Muscle layer of duodenum (tissue), 2 donors: ENCODE results near the gene CLMP.

Experiments
- H3K27ac ChIP-seq: one replicate; pipeline ENCODE4 v1.7.0; 2013; ENCODE audit warnings: mild to moderate bottlenecking, low read length
- H3K27me3 ChIP-seq: one replicate; pipeline ENCODE4 v1.7.0; 2013; ENCODE audit warnings: low read depth, mild to moderate bottlenecking, control low read depth, low read length
- H3K36me3 ChIP-seq, 2 donors: one replicate each; pipeline ENCODE4 v1.7.0; 2013; ENCODE audit warnings: low read length in 2 of 2, control low read depth in 1 of 2, mild to moderate bottlenecking in 1 of 2; ENCODE audit not compliant: insufficient read depth in 2 of 2, control insufficient read depth in 1 of 2
- H3K4me1 ChIP-seq, 2 donors: one replicate each; pipeline ENCODE4 v1.7.0; 2013; ENCODE audit warnings: low read length in 2 of 2, mild to moderate bottlenecking in 2 of 2, control low read depth in 1 of 2, moderate library complexity in 1 of 2; ENCODE audit not compliant: insufficient read depth in 2 of 2, control insufficient read depth in 1 of 2
- H3K4me3 ChIP-seq, 2 donors: one replicate each; pipeline ENCODE4 v1.7.0; 2013; ENCODE audit warnings: low read length in 2 of 2, low read depth in 1 of 2, mild to moderate bottlenecking in 1 of 2
- H3K9me3 ChIP-seq, 2 donors: one replicate each; pipeline ENCODE4 v1.7.0; 2013; ENCODE audit warnings: low read length in 2 of 2, control low read depth in 1 of 2, mild to moderate bottlenecking in 1 of 2; ENCODE audit not compliant: control insufficient read depth in 1 of 2
- donor health status: healthy.

Gene CLMP

GRCh38 chr11:123231777-123232176, 36.7 kb upstream of the CLMP start:
- no peaks in the 10 kb centered on the region for H3K27me3 ChIP-seq
- H3K4me3 ChIP-seq = no peak overlapping the region
- H3K36me3 ChIP-seq = no peaks in the 10 kb centered on the region
- H3K27ac ChIP-seq = peak overlapping the region; percentile 29
- H3K9me3 ChIP-seq = no peaks in the 10 kb centered on the region
- peaks cover 12 to 36% of the 10 kb centered on the region in 2 donors for H3K4me1 ChIP-seq

GRCh38 chr11:123231256-123231655, 36.2 kb upstream of the CLMP start:
- H3K36me3 ChIP-seq = no peaks in the 10 kb centered on the region
- no peaks in the 10 kb centered on the region for H3K27me3 ChIP-seq
- no peaks in the 10 kb centered on the region for H3K9me3 ChIP-seq
- no peak overlapping the region for H3K4me3 ChIP-seq
- peak overlapping the region; percentile 29 for H3K27ac ChIP-seq
- H3K4me1 ChIP-seq = peaks cover 12 to 36% of the 10 kb centered on the region in 2 donors

GRCh38 chr11:123230346-123230745, 35.3 kb upstream of the CLMP start:
- Histone ChIP-seq H3K4me3 (no peak overlapping the region), H3K27ac (no peak overlapping the region)

GRCh38 chr11:123228496-123229163, 33.6 kb upstream of the CLMP start:
- Histone ChIP-seq H3K9me3 (no peaks in the 10 kb centered on the region), H3K4me3 (no peak overlapping the region), H3K4me1 (peaks cover 10 to 36% of the 10 kb centered on the region in 2 donors), H3K27me3 (no peaks in the 10 kb centered on the region), H3K27ac (no peak overlapping the region), H3K36me3 (no peaks in the 10 kb centered on the region)

More at GRCh38 chr11:123230346-123230745, 35.3 kb upstream of the CLMP start:
- no peaks in the 10 kb centered on the region for H3K9me3 ChIP-seq
- no peaks in the 10 kb centered on the region for H3K27me3 ChIP-seq
- H3K4me1 ChIP-seq = peaks cover 12 to 36% of the 10 kb centered on the region in 2 donors
- H3K36me3 ChIP-seq = no peaks in the 10 kb centered on the region

GRCh38 chr11:123227763-123228495, 32.9 kb upstream of the CLMP start:
- H3K4me1 ChIP-seq = peaks cover 3 to 29% of the 10 kb centered on the region in 2 donors
- H3K36me3 ChIP-seq = no peaks in the 10 kb centered on the region
- H3K27me3 ChIP-seq = no peaks in the 10 kb centered on the region
- H3K9me3 ChIP-seq = no peaks in the 10 kb centered on the region
- H3K27ac ChIP-seq = no peak overlapping the region
- H3K4me3 ChIP-seq = no peak overlapping the region

GRCh38 chr11:123221584-123221983, 26.5 kb upstream of the CLMP start:
- H3K4me3 ChIP-seq = peak overlapping the region in 1 of 2 donors; percentile 19
- peak overlapping the region; percentile 50 for H3K27ac ChIP-seq
- H3K27me3 ChIP-seq = no peaks in the 10 kb centered on the region
- peaks cover 0 to 7% of the 10 kb centered on the region in 2 donors for H3K4me1 ChIP-seq
- H3K9me3 ChIP-seq = peaks cover 5 to 10% of the 10 kb centered on the region in 2 donors
- no peaks in the 10 kb centered on the region for H3K36me3 ChIP-seq

GRCh38 chr11:123221096-123221561, 26.1 kb upstream of the CLMP start:
- Histone ChIP-seq H3K27me3 (no peaks in the 10 kb centered on the region), H3K4me1 (peaks cover 0 to 7% of the 10 kb centered on the region in 2 donors), H3K27ac (peak overlapping the region; percentile 50), H3K9me3 (peaks cover 5 to 10% of the 10 kb centered on the region in 2 donors), H3K36me3 (no peaks in the 10 kb centered on the region), H3K4me3 (no peak overlapping the region)

GRCh38 chr11:123219066-123219690, 24.1 kb upstream of the CLMP start:
- H3K4me3 ChIP-seq = no peak overlapping the region
- no peak overlapping the region for H3K27ac ChIP-seq
- H3K9me3 ChIP-seq = peaks cover 5 to 10% of the 10 kb centered on the region in 2 donors
- peaks cover 0 to 7% of the 10 kb centered on the region in 2 donors for H3K4me1 ChIP-seq
- H3K27me3 ChIP-seq = no peaks in the 10 kb centered on the region
- no peaks in the 10 kb centered on the region for H3K36me3 ChIP-seq

GRCh38 chr11:123218451-123218850, 23.4 kb upstream of the CLMP start:
- no peak overlapping the region for H3K27ac ChIP-seq
- H3K4me3 ChIP-seq = no peak overlapping the region

GRCh38 chr11:123217897-123218296, 22.8 kb upstream of the CLMP start:
- peak overlapping the region; percentile 7 for H3K27ac ChIP-seq
- peaks cover 0 to 7% of the 10 kb centered on the region in 2 donors for H3K4me1 ChIP-seq
- no peaks in the 10 kb centered on the region for H3K27me3 ChIP-seq
- peaks cover 5 to 10% of the 10 kb centered on the region in 2 donors for H3K9me3 ChIP-seq
- no peak overlapping the region for H3K4me3 ChIP-seq
- H3K36me3 ChIP-seq = no peaks in the 10 kb centered on the region

More at GRCh38 chr11:123218451-123218850, 23.4 kb upstream of the CLMP start:
- H3K27me3 ChIP-seq = no peaks in the 10 kb centered on the region
- peaks cover 0 to 7% of the 10 kb centered on the region in 2 donors for H3K4me1 ChIP-seq
- no peaks in the 10 kb centered on the region for H3K36me3 ChIP-seq
- H3K9me3 ChIP-seq = peaks cover 5 to 10% of the 10 kb centered on the region in 2 donors

- no peak overlapping the region for H3K27ac ChIP-seq
- peaks cover 5 to 7% of the 10 kb centered on the region in 2 donors for H3K4me1 ChIP-seq
- no peak overlapping the region for H3K4me3 ChIP-seq
- H3K36me3 ChIP-seq = no peaks in the 10 kb centered on the region
- no peaks in the 10 kb centered on the region for H3K9me3 ChIP-seq
- H3K27me3 ChIP-seq = peaks cover 3% of the 10 kb centered on the region
These were observed 21.2 kb upstream of the CLMP start for GRCh38 chr11:123216249-123216648.
